IPS-11a (cell line): ENCODE data around the gene TMEM144.
"Not testable (repeated sequence)": the region's sequence is repeated elsewhere in the genome, so short reads cannot be mapped to it uniquely, and the experiment has no call there.

ENCODE experiments used
- H3K4me3 ChIP-seq: one replicate; pipeline ENCODE4 v1.5.1; 2013; ENCODE audit warnings: low read depth, low read length, control low read depth

Gene TMEM144

GRCh38 chr4:158234671-158235070 is 24.4 kb downstream of the TMEM144 start:
- no peak overlapping the region for H3K4me3 ChIP-seq

GRCh38 chr4:158236304-158237030 is 26.2 kb downstream of the TMEM144 start:
- no peak overlapping the region for H3K4me3 ChIP-seq

GRCh38 chr4:158238575-158238974 is 28.3 kb downstream of the TMEM144 start:
- H3K4me3 ChIP-seq = no peak overlapping the region

- no peak overlapping the region for H3K4me3 ChIP-seq
Measured at GRCh38 chr4:158239196-158239595, 28.9 kb downstream of the TMEM144 start.

- H3K4me3 ChIP-seq = no peak overlapping the region
Measured at GRCh38 chr4:158243071-158243470, 32.8 kb downstream of the TMEM144 start.

GRCh38 chr4:158250321-158250720 is 40.0 kb downstream of the TMEM144 start:
- H3K4me3 ChIP-seq = no peak overlapping the region

GRCh38 chr4:158253350-158253980 is 43.2 kb downstream of the TMEM144 start:
- no peak overlapping the region for H3K4me3 ChIP-seq

GRCh38 chr4:158254292-158254691 is 44.0 kb downstream of the TMEM144 start:
- H3K4me3 ChIP-seq = no peak overlapping the region

- no peak overlapping the region for H3K4me3 ChIP-seq
Measured at GRCh38 chr4:158255727-158256324, 45.5 kb downstream of the TMEM144 start.

- no peak overlapping the region for H3K4me3 ChIP-seq
Measured at GRCh38 chr4:158259955-158260575, 49.8 kb downstream of the TMEM144 start.

GRCh38 chr4:158261480-158261879 is 51.2 kb downstream of the TMEM144 start:
- no peak overlapping the region for H3K4me3 ChIP-seq

- no peak overlapping the region for H3K4me3 ChIP-seq
Measured at GRCh38 chr4:158268553-158268952, 58.3 kb downstream of the TMEM144 start.

- no peak overlapping the region for H3K4me3 ChIP-seq
Measured at GRCh38 chr4:158274636-158275035, 64.3 kb downstream of the TMEM144 start.

- H3K4me3 ChIP-seq = no peak overlapping the region
Measured at GRCh38 chr4:158277558-158277957, 67.3 kb downstream of the TMEM144 start.

GRCh38 chr4:158279052-158279451 is 68.8 kb downstream of the TMEM144 start:
- not testable (repeated sequence) for H3K4me3 ChIP-seq

- no peak overlapping the region for H3K4me3 ChIP-seq
Measured at GRCh38 chr4:158280856-158281255, 70.6 kb downstream of the TMEM144 start.

GRCh38 chr4:158282252-158282651 is 72.0 kb downstream of the TMEM144 start:
- no peak overlapping the region for H3K4me3 ChIP-seq

GRCh38 chr4:158285429-158286216 is 75.3 kb downstream of the TMEM144 start:
- no peak overlapping the region for H3K4me3 ChIP-seq

GRCh38 chr4:158290912-158291311 is 80.6 kb downstream of the TMEM144 start:
- no peak overlapping the region for H3K4me3 ChIP-seq

- no peak overlapping the region for H3K4me3 ChIP-seq
Measured at GRCh38 chr4:158291334-158292055, 81.2 kb downstream of the TMEM144 start.
